HEK293T (cell line): ENCODE measurements around the gene KRTAP10-9.

Experiments
- ELF4 ChIP-seq: fragments of 450-650 bp; IDR thresholded peaks from 2 replicates; pipeline ENCODE4 v1.6.1; 2017; ENCODE audit warnings: antibody characterized with exemption
- FOXA1 ChIP-seq: fragments of 450-650 bp; IDR thresholded peaks from 2 replicates; pipeline ENCODE4 v1.6.1; 2016; ENCODE audit warnings: mild to moderate bottlenecking
- FOXM1 ChIP-seq: fragments of 450-650 bp; IDR thresholded peaks from 2 replicates; pipeline ENCODE4 v1.6.1; 2017; ENCODE audit warnings: mild to moderate bottlenecking, borderline replicate concordance
- HDGF ChIP-seq: fragments of 450-650 bp; IDR thresholded peaks from 2 replicates; pipeline ENCODE4 v1.6.1; 2017; ENCODE audit warnings: antibody characterized with exemption, borderline replicate concordance
- L3MBTL2 ChIP-seq: fragments of 450-650 bp; conservative IDR thresholded peaks from 2 replicates; pipeline ENCODE4 v1.6.1; 2016; ENCODE audit warnings: mild to moderate bottlenecking
- PKNOX1 ChIP-seq: fragments of 450-650 bp; IDR thresholded peaks from 2 replicates; pipeline ENCODE4 v1.6.1; 2016
- ZNF384 ChIP-seq: fragments of 450-650 bp; IDR thresholded peaks from 2 replicates; pipeline ENCODE4 v1.6.1; 2016

DNA sequence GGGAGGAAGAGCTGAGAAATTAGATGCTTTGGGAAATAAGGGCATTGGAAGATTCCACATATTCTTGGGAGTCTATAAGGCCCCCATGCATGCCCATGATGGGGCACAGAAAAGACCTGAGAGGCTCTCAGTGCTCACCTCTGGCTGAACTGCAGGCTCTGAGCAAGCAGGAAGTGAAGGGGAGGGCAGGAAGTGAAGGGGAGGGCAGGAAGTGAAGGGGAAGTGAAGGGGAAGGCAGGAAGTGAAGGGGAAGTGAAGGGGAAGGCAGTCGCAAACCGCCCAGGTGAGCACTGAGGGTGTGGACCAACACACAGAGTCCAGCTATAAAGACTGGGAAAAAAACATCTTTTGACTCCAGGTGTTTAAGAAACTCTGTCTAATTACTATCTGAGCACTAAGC lies 3.5 kb downstream of the KRTAP10-9 start:
- TF ChIP-seq ZNF384: no peak
- TF ChIP-seq PKNOX1: no peak
- TF ChIP-seq L3MBTL2: no peak
- no peak for TF ChIP-seq HDGF
- no peak for TF ChIP-seq FOXM1
- TF ChIP-seq ELF4: no peak
- TF ChIP-seq FOXA1: no peak
